Measurements from ENCODE around the gene SLC7A7.
"Not testable (repeated sequence)": the region's sequence is repeated elsewhere in the genome, so short reads cannot be mapped to it uniquely, and the experiment has no call there.

DNA sequence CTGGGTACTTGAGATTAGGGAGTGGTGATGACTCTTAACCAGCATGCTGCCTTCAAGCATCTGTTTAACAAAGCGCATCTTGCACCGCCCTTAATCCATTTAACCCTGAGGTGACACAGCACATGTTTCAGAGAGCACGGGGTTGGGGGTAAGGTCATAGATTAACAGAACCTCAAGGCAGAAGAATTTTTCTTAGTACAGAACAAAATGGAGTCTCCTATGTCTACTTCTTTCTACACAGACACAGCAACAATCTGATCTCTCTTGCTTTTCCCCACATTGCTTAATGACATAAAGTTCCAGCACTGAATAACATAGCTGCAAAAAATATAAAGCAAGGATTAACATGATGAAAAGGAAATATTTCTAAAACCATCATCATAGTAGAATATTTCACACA, 89.9 kb downstream of the SLC7A7 start:
- TF ChIP-seq, protein P1, sequence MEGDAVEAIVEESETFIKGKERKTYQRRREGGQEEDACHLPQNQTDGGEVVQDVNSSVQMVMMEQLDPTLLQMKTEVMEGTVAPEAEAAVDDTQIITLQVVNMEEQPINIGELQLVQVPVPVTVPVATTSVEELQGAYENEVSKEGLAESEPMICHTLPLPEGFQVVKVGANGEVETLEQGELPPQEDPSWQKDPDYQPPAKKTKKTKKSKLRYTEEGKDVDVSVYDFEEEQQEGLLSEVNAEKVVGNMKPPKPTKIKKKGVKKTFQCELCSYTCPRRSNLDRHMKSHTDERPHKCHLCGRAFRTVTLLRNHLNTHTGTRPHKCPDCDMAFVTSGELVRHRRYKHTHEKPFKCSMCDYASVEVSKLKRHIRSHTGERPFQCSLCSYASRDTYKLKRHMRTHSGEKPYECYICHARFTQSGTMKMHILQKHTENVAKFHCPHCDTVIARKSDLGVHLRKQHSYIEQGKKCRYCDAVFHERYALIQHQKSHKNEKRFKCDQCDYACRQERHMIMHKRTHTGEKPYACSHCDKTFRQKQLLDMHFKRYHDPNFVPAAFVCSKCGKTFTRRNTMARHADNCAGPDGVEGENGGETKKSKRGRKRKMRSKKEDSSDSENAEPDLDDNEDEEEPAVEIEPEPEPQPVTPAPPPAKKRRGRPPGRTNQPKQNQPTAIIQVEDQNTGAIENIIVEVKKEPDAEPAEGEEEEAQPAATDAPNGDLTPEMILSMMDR (IDR thresholded peaks at IDR 0.05; ENCODE audit: insufficient read depth, low read depth, low read length), result not testable (repeated sequence)
- TF ChIP-seq EZH2 (IDR thresholded peaks at IDR 0.05; ENCODE audit: insufficient read depth, low read length), result not testable (repeated sequence)
